ENCODE measurements around the gene DGAT2. TPM values are rescaled to one million over a fixed set of nuclear protein-coding genes. Genes with fewer than 3 reads are reported as not detected.
A peak's percentile ranks its signal among the peaks of the same experiment; 100 is the strongest.

The DGAT2 gene
- total RNA-seq, 1 experiment from 2014 or later = 75.8 TPM

DNA sequence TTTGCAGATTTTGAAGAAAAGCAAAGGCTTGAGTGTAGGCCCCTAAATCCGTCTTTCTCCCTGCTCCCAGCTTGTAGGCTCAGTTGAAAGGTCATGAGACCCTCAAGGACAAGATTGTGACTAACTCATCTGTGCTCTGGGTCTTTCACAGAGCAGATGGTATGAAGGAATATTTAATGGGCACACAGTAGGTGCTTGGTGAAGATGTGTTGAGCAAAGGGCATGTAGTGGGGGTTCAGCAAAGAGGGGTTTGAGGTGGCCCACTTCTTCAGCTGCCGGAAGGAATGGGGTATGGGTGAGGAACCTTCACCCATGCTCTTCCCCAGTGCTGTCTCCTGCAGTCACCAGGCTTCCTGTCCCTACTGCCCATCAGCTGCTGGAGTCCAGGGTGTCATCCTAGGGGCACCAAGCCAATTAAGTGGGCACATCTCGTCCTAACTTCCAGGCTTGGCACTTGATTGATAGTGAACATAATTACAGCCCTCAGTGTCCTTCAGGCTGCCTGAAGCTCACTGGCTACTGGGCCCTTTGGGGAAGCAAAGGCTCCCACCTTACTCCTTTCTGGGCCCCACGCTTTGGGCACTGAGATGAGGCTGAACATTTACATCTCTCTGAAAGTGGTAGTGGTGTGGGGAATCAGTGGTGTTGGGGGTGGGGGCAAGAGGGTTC lies 15.0 kb downstream of the DGAT2 start:
- POLR2A ChIA-PET = no interaction called here
- no peaks in the 10 kb centered on the region for H3K9me3 Mint-ChIP-seq (ENCODE audit: unreplicated experiment)
- H3K36me3 Mint-ChIP-seq (ENCODE audit: insufficient read depth, unreplicated experiment) = peaks cover 10% of the 10 kb centered on the region
- no TSS peak for BruUV-seq (replicated peaks)
- TF ChIP-seq, protein P1, sequence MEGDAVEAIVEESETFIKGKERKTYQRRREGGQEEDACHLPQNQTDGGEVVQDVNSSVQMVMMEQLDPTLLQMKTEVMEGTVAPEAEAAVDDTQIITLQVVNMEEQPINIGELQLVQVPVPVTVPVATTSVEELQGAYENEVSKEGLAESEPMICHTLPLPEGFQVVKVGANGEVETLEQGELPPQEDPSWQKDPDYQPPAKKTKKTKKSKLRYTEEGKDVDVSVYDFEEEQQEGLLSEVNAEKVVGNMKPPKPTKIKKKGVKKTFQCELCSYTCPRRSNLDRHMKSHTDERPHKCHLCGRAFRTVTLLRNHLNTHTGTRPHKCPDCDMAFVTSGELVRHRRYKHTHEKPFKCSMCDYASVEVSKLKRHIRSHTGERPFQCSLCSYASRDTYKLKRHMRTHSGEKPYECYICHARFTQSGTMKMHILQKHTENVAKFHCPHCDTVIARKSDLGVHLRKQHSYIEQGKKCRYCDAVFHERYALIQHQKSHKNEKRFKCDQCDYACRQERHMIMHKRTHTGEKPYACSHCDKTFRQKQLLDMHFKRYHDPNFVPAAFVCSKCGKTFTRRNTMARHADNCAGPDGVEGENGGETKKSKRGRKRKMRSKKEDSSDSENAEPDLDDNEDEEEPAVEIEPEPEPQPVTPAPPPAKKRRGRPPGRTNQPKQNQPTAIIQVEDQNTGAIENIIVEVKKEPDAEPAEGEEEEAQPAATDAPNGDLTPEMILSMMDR (IDR thresholded peaks at IDR 0.05; ENCODE audit: insufficient read depth in 1 of 2, low read depth in 1 of 2, low read length in 1 of 2, severe bottlenecking in 1 of 2, unreplicated experiment in 1 of 2) = no peak
- intact Hi-C loops (cut with micrococcal nuclease; ENCODE audit: unreplicated experiment) = no loop called here
- no peaks in the 10 kb centered on the region for H3K27me3 Mint-ChIP-seq (ENCODE audit: insufficient read depth, unreplicated experiment)
- H3K27me3 ChIP-seq (replicated peaks; ENCODE audit: control insufficient read depth, insufficient read depth, low read length) = no peaks in the 10 kb centered on the region
- DNase-seq = no peak
- no peaks in the 10 kb centered on the region for H3K9me3 ChIP-seq
- CTCF ChIA-PET = no interaction called here
- peak overlapping the region; percentile 26 for H3K4me3 Mint-ChIP-seq (ENCODE audit: unreplicated experiment)
- peaks cover 9% of the 10 kb centered on the region; the same call in 1 of the 2 replicates for H3K36me3 ChIP-seq (ENCODE audit: control insufficient read depth, insufficient read depth, low read length)
- H3K4me1 Mint-ChIP-seq (ENCODE audit: low read depth, unreplicated experiment) = peaks cover 57% of the 10 kb centered on the region
- no peak overlapping the region for H3K4me3 ChIP-seq (ENCODE audit: low read depth, low read length)
- peaks cover 68% of the 10 kb centered on the region for H3K4me1 ChIP-seq
- H3K27ac Mint-ChIP-seq (ENCODE audit: unreplicated experiment) = peak overlapping the region; percentile 77

DNA sequence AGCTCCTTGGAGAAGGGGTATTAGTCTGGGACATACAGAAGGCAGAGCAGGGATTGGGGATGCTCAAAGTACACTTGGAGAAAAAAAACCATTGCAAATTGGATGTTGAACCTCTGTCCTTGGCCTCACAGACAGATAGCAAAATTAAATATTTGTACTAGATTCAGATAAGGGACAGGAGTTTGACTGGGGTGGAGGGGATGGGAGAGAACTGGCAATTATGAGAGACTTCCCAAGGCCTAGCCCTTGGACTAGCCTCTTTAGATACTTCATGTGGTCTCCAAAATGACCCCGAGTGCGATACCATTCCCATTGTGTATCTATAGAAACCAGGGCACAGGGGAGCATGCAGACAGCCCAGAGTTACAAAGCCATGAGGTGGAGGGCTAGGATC lies 15.5 kb downstream of the DGAT2 start:
- Mint-ChIP-seq H3K4me3 (ENCODE audit: unreplicated experiment) (peak overlapping the region; percentile 26), H3K36me3 (ENCODE audit: insufficient read depth, unreplicated experiment) (peaks cover 10% of the 10 kb centered on the region), H3K4me1 (ENCODE audit: low read depth, unreplicated experiment) (peaks cover 57% of the 10 kb centered on the region), H3K27ac (ENCODE audit: unreplicated experiment) (peak overlapping the region; percentile 77), H3K9me3 (ENCODE audit: unreplicated experiment) (no peaks in the 10 kb centered on the region), H3K27me3 (ENCODE audit: insufficient read depth, unreplicated experiment) (no peaks in the 10 kb centered on the region)
- no peaks in the 10 kb centered on the region for H3K27me3 ChIP-seq (replicated peaks; ENCODE audit: control insufficient read depth, insufficient read depth, low read length)
- TF ChIP-seq, protein P1 (IDR thresholded peaks at IDR 0.05; ENCODE audit: insufficient read depth in 1 of 2, low read depth in 1 of 2, low read length in 1 of 2, severe bottlenecking in 1 of 2, unreplicated experiment in 1 of 2) = no peak
- CTCF ChIA-PET = interaction anchor here (0.8 kb wide), 1 partner anchor 61 kb away, joined by 3 read pairs; no protein-coding TSS in a partner anchor
- H3K4me1 ChIP-seq = peaks cover 68% of the 10 kb centered on the region
- POLR2A ChIA-PET = interaction anchor here (0.5 kb wide), 1 partner anchor 94 kb away, joined by 5 read pairs; no protein-coding TSS in a partner anchor
- peak in 1 of 2 experiments; percentile 62 for DNase-seq
- intact Hi-C loops (cut with micrococcal nuclease; ENCODE audit: unreplicated experiment) = no loop called here
- no TSS peak for BruUV-seq (replicated peaks)
- H3K36me3 ChIP-seq (ENCODE audit: control insufficient read depth, insufficient read depth, low read length) = peaks cover 9% of the 10 kb centered on the region; the same call in 1 of the 2 replicates
- H3K9me3 ChIP-seq = no peaks in the 10 kb centered on the region
- H3K4me3 ChIP-seq (ENCODE audit: low read depth, low read length) = no peak overlapping the region

DNA sequence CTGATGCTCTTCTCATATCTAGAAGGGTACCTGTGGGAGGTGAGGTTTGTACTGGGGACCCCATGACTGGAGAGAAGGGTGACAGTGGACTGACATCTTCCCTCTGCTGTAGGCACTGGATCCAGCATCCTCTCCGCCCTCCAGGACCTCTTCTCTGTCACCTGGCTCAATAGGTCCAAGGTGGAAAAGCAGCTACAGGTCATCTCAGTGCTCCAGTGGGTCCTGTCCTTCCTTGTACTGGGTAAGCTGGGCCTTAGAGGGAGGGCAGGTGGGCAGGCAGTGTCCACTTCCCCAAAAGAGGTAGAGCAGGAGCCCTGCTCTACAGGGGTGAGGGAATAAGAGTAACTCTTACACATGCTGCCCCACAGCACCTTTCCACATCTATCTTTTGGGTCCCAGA lies 15.9 kb downstream of the DGAT2 start:
- Mint-ChIP-seq H3K36me3 (ENCODE audit: insufficient read depth, unreplicated experiment) (peaks cover 10% of the 10 kb centered on the region), H3K27me3 (ENCODE audit: insufficient read depth, unreplicated experiment) (no peaks in the 10 kb centered on the region), H3K9me3 (ENCODE audit: unreplicated experiment) (no peaks in the 10 kb centered on the region), H3K27ac (ENCODE audit: unreplicated experiment) (peak overlapping the region; percentile 77), H3K4me3 (ENCODE audit: unreplicated experiment) (peak overlapping the region; percentile 26), H3K4me1 (ENCODE audit: low read depth, unreplicated experiment) (peaks cover 57% of the 10 kb centered on the region)
- H3K4me1 ChIP-seq = peaks cover 68% of the 10 kb centered on the region
- H3K9me3 ChIP-seq = no peaks in the 10 kb centered on the region
- ChIA-PET CTCF (interaction anchor here (0.8 to 2.3 kb wide), 2 partner anchors 21 to 61 kb away, joined by 3 to 10 read pairs; no protein-coding TSS in a partner anchor), POLR2A (interaction anchor here (0.5 to 2.5 kb wide), 2 partner anchors 30 to 94 kb away, joined by 5 to 13 read pairs; partner anchors contain the start of gene UVRAG)
- H3K27me3 ChIP-seq (replicated peaks; ENCODE audit: control insufficient read depth, insufficient read depth, low read length) = no peaks in the 10 kb centered on the region
- intact Hi-C loops (cut with micrococcal nuclease; ENCODE audit: unreplicated experiment) = no loop called here
- DNase-seq = no peak
- peaks cover 9% of the 10 kb centered on the region; the same call in 1 of the 2 replicates for H3K36me3 ChIP-seq (ENCODE audit: control insufficient read depth, insufficient read depth, low read length)
- H3K4me3 ChIP-seq (ENCODE audit: low read depth, low read length) = no peak overlapping the region
- no TSS peak for BruUV-seq (replicated peaks)
- TF ChIP-seq, protein P1 (IDR thresholded peaks at IDR 0.05; ENCODE audit: insufficient read depth in 1 of 2, low read depth in 1 of 2, low read length in 1 of 2, severe bottlenecking in 1 of 2, unreplicated experiment in 1 of 2) = no peak

Measured in Caco-2 (cell line).